Calu3 (cell line): Measurements from ENCODE around the gene VWA8. TPM values are rescaled to one million over a fixed set of nuclear protein-coding genes. Genes with fewer than 3 reads are reported as not detected.

Experiments used
- BruUV-seq: library from RNA; stranded (reverse); fragments of 400-500 nt; replicated peaks from 2 replicates; lab custom pipeline; 2021; lab: Mats Ljungman, UMichigan
- CTCF ChIA-PET: fragments of 300-600 bp; sonication (Branson Sonifier 250); formaldehyde crosslinking; loops from one replicate; lab custom pipeline; 2022; ENCODE audit warnings: antibody characterized with exemption; lab: Charles Lee
- DNase-seq: peaks from one replicate; pipeline ENCODE4 v3.0.0; 2022
- H3K27ac Mint-ChIP-seq: one replicate; pipeline ENCODE4 v1.8.0; 2022; ENCODE audit warnings: mixed read lengths; ENCODE audit not compliant: unreplicated experiment
- H3K27me3 Mint-ChIP-seq: one replicate; pipeline ENCODE4 v1.8.0; 2022; ENCODE audit warnings: mixed read lengths; ENCODE audit not compliant: unreplicated experiment
- H3K36me3 Mint-ChIP-seq: one replicate; pipeline ENCODE4 v1.8.0; 2022; ENCODE audit warnings: mild to moderate bottlenecking, moderate library complexity, mixed read lengths; ENCODE audit not compliant: insufficient read depth, unreplicated experiment
- H3K4me1 Mint-ChIP-seq: one replicate; pipeline ENCODE4 v1.8.0; 2022; ENCODE audit warnings: mild to moderate bottlenecking, low read depth, mixed read lengths; ENCODE audit not compliant: unreplicated experiment
- H3K4me3 Mint-ChIP-seq: one replicate; pipeline ENCODE4 v1.8.0; 2022; ENCODE audit warnings: mild to moderate bottlenecking, low read depth, moderate library complexity, mixed read lengths; ENCODE audit not compliant: unreplicated experiment
- H3K9me3 Mint-ChIP-seq: one replicate; pipeline ENCODE4 v1.8.0; 2022; ENCODE audit warnings: low read depth, mixed read lengths; ENCODE audit not compliant: unreplicated experiment
- intact Hi-C: fragments of 100-400 bp; cut with micrococcal nuclease; formaldehyde crosslinking; loops from one replicate; pipeline ENCODE4 v1.10.0; 2022; ENCODE audit not compliant: unreplicated experiment
- total RNA-seq: library from RNA; stranded (reverse); gene quantifications from 2 replicates; pipeline ENCODE4 v1.2.3, GENCODE V29; 2022
- TF ChIP-seq, protein P1 (sequence below): fragments of 200-600 bp; IDR thresholded peaks from one replicate; pipeline ENCODE4 v1.8.0; 2022; ENCODE audit warnings: antibody characterized with exemption; ENCODE audit not compliant: unreplicated experiment

The VWA8 gene
- total RNA-seq, 1 experiment from 2014 or later, result 15.2 TPM

- CTCF ChIA-PET, result no interaction called here
- Mint-ChIP-seq H3K27me3 (no peaks in the 10 kb centered on the region), H3K4me3 (no peak overlapping the region), H3K36me3 (no peaks in the 10 kb centered on the region), H3K9me3 (no peaks in the 10 kb centered on the region), H3K27ac (no peak overlapping the region), H3K4me1 (peaks cover 15% of the 10 kb centered on the region)
- intact Hi-C loops, result no loop called here
- TF ChIP-seq, protein P1, sequence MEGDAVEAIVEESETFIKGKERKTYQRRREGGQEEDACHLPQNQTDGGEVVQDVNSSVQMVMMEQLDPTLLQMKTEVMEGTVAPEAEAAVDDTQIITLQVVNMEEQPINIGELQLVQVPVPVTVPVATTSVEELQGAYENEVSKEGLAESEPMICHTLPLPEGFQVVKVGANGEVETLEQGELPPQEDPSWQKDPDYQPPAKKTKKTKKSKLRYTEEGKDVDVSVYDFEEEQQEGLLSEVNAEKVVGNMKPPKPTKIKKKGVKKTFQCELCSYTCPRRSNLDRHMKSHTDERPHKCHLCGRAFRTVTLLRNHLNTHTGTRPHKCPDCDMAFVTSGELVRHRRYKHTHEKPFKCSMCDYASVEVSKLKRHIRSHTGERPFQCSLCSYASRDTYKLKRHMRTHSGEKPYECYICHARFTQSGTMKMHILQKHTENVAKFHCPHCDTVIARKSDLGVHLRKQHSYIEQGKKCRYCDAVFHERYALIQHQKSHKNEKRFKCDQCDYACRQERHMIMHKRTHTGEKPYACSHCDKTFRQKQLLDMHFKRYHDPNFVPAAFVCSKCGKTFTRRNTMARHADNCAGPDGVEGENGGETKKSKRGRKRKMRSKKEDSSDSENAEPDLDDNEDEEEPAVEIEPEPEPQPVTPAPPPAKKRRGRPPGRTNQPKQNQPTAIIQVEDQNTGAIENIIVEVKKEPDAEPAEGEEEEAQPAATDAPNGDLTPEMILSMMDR, result no peak
- no peak for DNase-seq
- BruUV-seq, result no TSS peak
Measured at GRCh38 chr13:41601718-41602445, 359.0 kb downstream of the VWA8 start.

GRCh38 chr13:41599619-41600018, 361.3 kb downstream of the VWA8 start:
- DNase-seq, result no peak
- intact Hi-C loops, result loop anchor here (5.0 kb wide), 1 partner anchor 48 kb away; no protein-coding TSS in a partner anchor
- no peaks in the 10 kb centered on the region for H3K27me3 Mint-ChIP-seq
- no TSS peak for BruUV-seq
- peaks cover 7% of the 10 kb centered on the region for H3K4me1 Mint-ChIP-seq
- CTCF ChIA-PET, result no interaction called here
- H3K9me3 Mint-ChIP-seq, result no peaks in the 10 kb centered on the region
- no peaks in the 10 kb centered on the region for H3K36me3 Mint-ChIP-seq
- no peak overlapping the region for H3K4me3 Mint-ChIP-seq
- TF ChIP-seq, protein P1, result no peak
- H3K27ac Mint-ChIP-seq, result no peak overlapping the region

DNA sequence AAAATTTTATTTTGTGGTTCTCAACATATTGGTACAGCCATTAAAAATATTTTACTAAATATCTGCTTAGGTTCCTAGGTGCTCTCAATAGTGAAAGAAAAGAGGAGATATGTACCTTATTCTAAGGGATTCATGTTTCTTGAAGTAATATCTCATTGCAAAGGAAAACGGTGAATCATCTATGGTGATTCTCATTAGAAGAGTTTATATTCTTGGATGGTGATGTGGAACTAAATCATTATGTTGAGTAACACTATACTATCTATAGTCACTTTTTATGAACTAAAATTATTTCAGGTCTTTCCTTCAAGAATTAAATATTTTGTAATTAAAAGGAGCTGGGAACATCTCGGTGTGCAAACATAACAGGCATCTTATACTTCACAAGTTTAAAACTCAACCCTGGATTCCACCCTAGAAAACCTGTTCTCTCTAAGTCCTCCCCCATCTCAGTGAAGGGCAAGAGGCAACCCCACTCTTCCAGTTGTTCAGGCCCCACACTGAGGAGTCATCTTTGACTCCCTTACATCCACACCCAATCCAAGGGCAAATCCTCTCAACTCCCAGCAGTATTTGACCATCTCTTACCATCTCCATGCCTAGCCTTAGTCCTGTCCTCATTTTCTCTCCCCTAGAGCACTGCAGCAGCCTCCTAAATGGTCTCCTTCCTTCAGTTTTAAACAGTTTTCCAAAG, 363.4 kb downstream of the VWA8 start:
- H3K9me3 Mint-ChIP-seq, result no peaks in the 10 kb centered on the region
- H3K27me3 Mint-ChIP-seq, result no peaks in the 10 kb centered on the region
- no peak for DNase-seq
- intact Hi-C loops, result loop anchor here (5.0 kb wide), 1 partner anchor 50 kb away; no protein-coding TSS in a partner anchor
- H3K27ac Mint-ChIP-seq, result no peak overlapping the region
- TF ChIP-seq, protein P1, result no peak
- no peak overlapping the region for H3K4me3 Mint-ChIP-seq
- no peaks in the 10 kb centered on the region for H3K4me1 Mint-ChIP-seq
- no TSS peak for BruUV-seq
- H3K36me3 Mint-ChIP-seq, result no peaks in the 10 kb centered on the region
- CTCF ChIA-PET, result no interaction called here

GRCh38 chr13:41596190-41596589, 364.7 kb downstream of the VWA8 start:
- Mint-ChIP-seq H3K9me3 (no peaks in the 10 kb centered on the region), H3K4me3 (no peak overlapping the region), H3K27ac (no peak overlapping the region), H3K27me3 (no peaks in the 10 kb centered on the region), H3K36me3 (no peaks in the 10 kb centered on the region), H3K4me1 (no peaks in the 10 kb centered on the region)
- CTCF ChIA-PET, result no interaction called here
- TF ChIP-seq, protein P1, result no peak
- no TSS peak for BruUV-seq
- DNase-seq, result no peak
- intact Hi-C loops, result loop anchor here (5.0 kb wide), 1 partner anchor 51 kb away; no protein-coding TSS in a partner anchor
